Measurements from ENCODE around the gene TOP2B. TPM values are rescaled to one million over a fixed set of nuclear protein-coding genes. Genes with fewer than 3 reads are reported as not detected.

The TOP2B gene
- total RNA-seq, 2 experiments from 2014 or later, result 165 to 171 TPM

Small RNA genes within 50 kb of the gene (microRNA-seq; reads per million reads assigned to microRNA genes)
- gene MIR4442 (ENCODE audit: borderline microRNAs expressed, borderline replicate concordance), result not detected

Other genes with a start within 250 kb of the TOP2B start
- not detected for gene RARB, start 236.6 kb downstream of the TOP2B start, total RNA-seq
- gene NGLY1, start 118.5 kb upstream of the TOP2B start, total RNA-seq, result 100 to 1,000 TPM; 142 to 146 TPM
- gene OXSM, start 125.2 kb upstream of the TOP2B start, total RNA-seq, result 10 to 100 TPM; 18.8 to 20.9 TPM

All from activated CD8-positive, alpha-beta T cell treated with anti-CD3 and anti-CD28 coated beads for 36 hours (primary cell).